GM19043 (cell line): ENCODE results near the gene TSPYL2.

ENCODE experiments used
- ATAC-seq: cut with Tn5 transposase; IDR thresholded peaks from one replicate; pipeline ENCODE4 v1.9.1; 2021; ENCODE audit warnings: low read depth; ENCODE audit not compliant: unreplicated experiment

The TSPYL2 gene

GRCh38 chrX:53081925-53082772 lies at the start of gene TSPYL2:
Gene TSPYL2 (plus strand): TSS chrX:53082367. CDS start chrX:53082499, 132 bp downstream.
- peak; percentile 88 for ATAC-seq

DNA sequence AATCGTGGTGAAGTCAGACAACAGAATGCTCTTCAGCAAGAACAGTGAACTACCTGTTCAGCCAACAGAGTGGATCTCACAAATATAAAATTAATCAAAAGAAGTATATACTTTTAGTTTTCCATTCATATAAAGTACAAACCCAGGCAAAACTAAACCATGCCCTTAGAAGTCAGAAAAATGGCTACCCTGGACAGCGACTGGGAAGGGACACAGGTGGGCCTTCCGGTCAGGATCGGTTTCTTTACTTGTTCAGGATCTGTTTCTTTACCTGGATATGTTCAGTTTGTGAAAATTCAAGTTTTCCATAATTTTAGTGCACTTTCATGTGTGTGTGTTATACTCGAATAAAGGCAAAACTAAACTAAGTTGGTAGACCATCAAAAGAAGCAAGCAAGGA lies 46.0 kb upstream of the TSPYL2 start:
- ATAC-seq, result no peak

GRCh38 chrX:53039236-53039635 lies 42.9 kb upstream of the TSPYL2 start:
- no peak for ATAC-seq

DNA sequence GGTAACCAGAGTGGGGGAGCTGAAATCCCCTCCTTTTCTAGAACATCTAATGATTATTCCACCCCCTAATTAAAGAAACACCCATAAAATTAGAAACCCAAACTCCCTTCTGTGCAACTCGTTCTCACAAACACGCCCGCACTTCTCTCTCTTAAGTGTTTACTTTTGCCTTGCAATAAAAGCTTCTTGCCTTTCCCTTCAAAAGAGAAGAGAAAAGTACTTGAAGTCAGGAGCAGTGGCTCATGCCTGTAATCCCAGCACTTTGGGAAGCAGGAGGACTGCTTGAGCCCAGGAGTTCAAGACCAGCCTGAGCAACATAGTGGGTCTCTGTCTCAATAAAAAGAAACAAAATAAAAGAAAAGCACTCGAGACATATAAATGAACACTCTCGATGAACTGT lies 37.2 kb upstream of the TSPYL2 start:
- no peak for ATAC-seq

DNA sequence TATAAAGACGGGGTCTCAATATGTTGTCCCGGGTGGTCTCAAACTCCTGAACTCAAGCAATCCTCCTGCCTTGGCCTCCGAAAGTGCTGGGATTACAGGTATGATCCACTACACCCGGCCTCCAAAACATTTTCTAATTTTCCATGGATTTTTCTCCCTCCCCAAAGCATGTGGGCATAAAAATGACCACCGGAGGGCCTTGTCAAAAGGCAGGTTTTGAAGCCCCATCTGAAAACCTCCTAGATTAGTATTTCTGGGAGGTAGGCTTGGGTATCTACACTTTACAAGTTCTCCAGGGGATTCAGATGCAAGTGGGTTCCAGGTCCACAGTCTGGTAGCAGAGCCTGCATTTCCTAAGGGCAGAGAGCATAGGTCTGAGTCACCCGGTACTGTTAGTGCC lies 34.9 kb upstream of the TSPYL2 start:
- no peak for ATAC-seq

- ATAC-seq, result no peak
Observed at GRCh38 chrX:53048169-53049126, 33.7 kb upstream of the TSPYL2 start, which contains the start of gene GPR173. Gene GPR173 (plus strand): TSS chrX:53048789. CDS start chrX:53076622, 27,833 bp downstream.

GRCh38 chrX:53049127-53049517 lies 33.0 kb upstream of the TSPYL2 start:
- no peak for ATAC-seq

DNA sequence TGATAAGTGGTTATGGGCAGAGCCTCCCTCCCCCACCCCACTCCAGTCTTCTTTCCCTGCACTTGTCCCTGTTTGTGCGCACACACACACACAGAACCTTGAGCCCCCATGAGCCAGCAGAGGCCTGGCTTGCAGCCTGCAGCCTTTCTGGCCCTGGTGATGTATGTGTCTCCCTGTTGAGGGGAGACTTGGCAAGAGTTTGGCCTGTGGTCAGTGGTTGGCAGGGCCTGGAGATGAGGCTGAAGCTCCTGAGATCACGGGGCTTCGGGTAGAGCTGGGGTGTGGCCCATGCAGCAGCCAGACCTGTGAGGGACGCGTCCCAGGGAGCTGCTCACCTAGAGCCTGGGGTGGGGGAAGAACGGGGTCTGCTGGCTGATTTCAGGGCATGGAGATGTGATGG lies 31.3 kb upstream of the TSPYL2 start:
- no peak for ATAC-seq

GRCh38 chrX:53055244-53055849 lies 26.8 kb upstream of the TSPYL2 start:
- no peak for ATAC-seq

GRCh38 chrX:53056292-53056691 lies 25.9 kb upstream of the TSPYL2 start:
- no peak for ATAC-seq

DNA sequence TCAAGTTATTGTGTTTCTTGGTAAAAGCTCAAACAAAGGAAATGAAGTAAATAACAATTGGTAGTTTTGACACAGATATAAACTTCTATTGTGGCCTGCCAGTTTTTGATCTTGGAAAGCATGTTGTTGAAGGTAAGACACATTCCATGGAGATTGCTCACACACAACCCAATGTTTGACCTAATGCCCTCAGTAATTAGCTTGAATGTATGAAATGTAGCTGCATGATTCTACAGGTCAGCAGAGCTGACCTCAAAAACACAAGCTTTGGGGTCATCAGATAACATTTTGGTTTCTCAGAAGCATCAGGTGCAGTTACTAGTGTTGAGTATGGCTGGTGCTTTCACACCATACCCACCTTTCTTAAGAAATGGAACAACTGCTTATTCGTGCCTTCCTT lies 17.1 kb upstream of the TSPYL2 start:
- no peak for ATAC-seq

GRCh38 chrX:53071064-53071463 lies 11.1 kb upstream of the TSPYL2 start:
- ATAC-seq, result no peak

GRCh38 chrX:53071604-53072417 lies 10.4 kb upstream of the TSPYL2 start:
- peak; percentile 79 for ATAC-seq

DNA sequence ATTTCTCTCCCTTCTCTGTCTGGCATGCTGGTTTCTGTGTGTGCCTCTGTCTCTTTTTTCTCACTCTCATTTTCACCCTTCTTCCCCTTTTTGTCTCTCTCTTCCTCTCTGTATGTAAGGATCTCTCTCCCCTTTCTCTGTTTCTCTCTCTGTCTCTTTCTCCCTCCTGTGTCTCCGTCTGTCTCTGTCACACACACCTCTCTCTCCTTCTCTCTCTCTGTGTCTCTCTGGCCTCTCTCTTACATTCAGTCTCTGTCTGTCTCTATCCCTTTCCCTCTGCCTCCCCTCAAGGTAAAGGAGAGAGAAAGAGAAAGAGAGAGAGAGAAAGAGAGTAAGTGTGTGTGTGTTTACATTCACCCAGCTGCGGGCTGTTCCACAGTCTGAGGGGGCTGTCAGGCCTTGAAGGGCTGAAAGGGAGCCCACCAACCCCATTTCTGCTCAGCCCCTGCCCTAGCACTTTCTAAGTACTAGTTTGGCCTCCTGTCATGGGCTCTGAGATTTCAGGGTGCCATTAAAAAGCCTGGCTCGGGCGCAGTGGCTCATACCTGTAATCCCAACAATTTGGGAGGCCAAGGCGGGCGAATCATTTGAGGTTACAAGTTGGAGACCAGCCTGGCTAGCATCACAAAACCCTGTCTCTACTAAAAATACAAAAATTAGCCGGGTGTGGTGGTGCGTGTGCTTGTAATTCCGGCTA lies 9.6 kb upstream of the TSPYL2 start:
- no peak for ATAC-seq

DNA sequence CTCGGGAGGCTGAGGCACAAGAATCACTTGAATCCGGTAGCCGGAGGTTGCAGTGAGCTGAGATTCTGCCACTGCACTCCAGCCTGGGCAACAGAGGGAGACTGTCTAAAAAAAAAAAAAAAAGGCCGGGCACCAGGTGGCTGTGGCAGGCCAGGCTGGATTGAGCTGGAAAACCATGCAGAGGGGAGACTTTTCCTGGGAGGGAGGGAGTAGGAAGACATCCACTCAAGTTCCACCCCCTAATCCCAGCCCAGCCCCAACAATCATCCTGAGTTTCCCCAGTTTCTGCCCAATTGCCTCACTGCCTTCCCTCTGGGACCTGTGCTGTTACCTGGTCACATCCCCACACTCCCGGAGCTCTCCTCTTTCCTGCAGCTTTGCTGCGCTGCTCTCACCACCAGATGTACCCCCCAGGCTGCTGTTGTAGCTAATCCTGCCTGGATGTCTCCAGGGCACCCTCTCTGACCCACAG lies 9.0 kb upstream of the TSPYL2 start:
- no peak for ATAC-seq

- no peak for ATAC-seq
Observed at GRCh38 chrX:53075011-53075410, 7.2 kb upstream of the TSPYL2 start.

DNA sequence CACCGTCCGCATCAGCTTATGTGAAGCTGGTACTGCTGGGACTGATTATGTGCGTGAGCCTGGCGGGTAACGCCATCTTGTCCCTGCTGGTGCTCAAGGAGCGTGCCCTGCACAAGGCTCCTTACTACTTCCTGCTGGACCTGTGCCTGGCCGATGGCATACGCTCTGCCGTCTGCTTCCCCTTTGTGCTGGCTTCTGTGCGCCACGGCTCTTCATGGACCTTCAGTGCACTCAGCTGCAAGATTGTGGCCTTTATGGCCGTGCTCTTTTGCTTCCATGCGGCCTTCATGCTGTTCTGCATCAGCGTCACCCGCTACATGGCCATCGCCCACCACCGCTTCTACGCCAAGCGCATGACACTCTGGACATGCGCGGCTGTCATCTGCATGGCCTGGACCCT lies 5.5 kb upstream of the TSPYL2 start:
- no peak for ATAC-seq

- ATAC-seq, result no peak
Observed at GRCh38 chrX:53077207-53078197, 4.7 kb upstream of the TSPYL2 start.
